GM19452 (cell line): Measurements from ENCODE around the gene LHFPL3.

ENCODE experiments used
- ATAC-seq: cut with Tn5 transposase; IDR thresholded peaks from one replicate; pipeline ENCODE4 v1.9.1; 2021; ENCODE audit not compliant: unreplicated experiment

Gene LHFPL3

DNA sequence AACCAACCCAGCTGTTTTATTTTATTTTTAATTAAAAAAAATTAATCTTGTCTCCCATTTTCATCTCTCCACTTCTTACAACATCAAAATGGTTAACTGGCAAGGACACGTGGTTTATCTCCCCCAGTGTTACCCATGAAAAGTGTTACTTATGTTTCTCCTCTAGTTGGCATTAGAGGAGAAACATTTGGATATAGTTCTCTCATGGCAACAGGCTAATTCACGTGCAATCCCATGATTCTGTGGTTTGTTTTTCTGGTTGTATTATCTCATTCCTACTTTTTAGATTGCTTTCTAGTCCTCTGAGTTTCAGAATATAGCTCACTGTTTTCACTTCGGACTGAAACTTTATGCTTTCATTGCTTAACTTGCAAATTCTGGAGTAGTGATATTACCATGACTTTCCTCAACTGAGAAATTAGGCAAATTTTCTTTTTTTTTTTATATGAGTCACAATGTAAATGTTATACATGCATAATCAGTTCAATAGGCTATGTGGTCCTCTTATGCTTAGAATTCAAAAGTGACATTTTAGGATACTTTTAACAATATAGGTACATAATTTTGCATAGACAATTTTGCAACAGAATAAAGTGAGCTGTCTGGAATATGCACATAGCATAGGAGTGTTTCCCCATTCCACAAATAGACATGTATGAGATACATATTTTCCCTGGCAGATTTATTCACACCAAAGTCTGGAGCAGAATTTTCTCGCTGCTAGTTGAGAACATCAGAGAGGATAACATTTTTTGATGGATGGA is 43.0 kb downstream of the LHFPL3 start:
- no peak for ATAC-seq

DNA sequence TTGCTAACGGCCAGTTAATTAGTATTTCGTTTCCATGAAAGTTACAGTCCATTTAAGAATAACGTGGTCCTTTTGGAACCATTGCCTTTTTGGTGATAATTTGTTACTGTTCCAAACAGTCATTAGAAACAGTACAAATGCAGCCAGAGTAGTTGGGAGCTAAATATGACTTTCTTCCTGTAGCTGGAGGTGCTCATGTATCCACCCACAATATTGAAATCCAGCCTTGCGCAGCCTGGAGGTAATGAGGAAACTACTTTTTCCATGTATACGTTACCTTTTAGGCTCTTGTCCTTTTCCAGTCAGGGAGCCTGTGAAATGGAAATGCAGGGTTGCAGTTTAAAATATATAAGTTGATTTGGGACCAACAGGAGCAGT is 43.6 kb downstream of the LHFPL3 start:
- ATAC-seq: no peak

DNA sequence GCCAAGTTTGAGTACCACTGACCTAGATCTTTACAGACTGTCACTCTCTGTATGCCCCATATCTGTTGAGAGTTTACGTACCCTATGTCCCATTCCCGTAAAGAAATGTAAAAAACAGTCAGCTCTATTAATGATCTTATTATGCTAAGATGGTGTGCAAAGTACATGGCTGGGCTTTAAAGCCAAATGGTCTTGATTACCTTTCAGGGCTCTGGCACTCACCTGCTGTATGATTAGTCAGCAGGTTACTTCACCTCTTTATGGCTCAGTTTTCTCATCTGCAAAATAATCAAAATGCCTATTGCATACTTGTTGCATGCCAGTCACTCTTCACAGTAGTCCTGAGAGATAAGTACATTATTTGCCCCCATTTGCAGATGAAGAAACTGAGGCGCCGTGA is 54.2 kb downstream of the LHFPL3 start:
- no peak for ATAC-seq

DNA sequence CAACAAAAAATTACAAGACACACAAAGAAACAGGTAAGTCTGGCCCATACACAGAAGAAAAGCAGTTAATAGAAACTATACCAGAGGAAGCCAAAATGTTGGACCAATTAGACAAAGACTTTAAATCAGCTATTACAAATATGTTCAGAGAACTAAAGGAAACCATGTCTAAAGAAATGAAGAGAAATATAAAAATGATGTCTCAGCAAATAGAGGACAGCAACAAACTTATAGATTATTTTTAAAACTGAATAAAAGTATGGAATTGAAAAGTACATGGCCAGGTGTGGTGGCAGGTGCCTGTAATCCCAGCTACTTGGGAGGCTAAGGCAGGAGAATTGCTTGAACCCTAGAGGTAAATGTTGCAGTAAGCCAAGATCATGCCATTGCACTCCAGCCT is 58.5 kb downstream of the LHFPL3 start:
- ATAC-seq: no peak

DNA sequence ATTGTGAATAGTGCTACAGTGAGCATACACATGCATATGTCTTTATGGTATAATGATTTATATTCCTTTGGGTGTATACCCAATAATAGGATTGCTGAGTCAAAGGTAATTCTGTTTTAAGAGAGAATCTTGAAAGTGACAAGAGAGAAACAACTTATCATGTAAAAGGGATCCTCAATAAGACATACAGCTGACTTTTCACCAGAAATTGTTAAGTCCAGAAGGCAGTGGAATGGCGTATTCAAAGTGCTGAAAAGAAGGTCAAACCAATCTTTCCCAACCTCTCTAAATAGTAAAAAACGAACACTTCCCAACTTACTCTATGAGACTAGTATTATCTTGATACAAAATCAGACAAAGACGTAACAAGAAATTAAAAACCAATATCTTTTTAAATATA is 59.8 kb downstream of the LHFPL3 start:
- ATAC-seq: no peak

DNA sequence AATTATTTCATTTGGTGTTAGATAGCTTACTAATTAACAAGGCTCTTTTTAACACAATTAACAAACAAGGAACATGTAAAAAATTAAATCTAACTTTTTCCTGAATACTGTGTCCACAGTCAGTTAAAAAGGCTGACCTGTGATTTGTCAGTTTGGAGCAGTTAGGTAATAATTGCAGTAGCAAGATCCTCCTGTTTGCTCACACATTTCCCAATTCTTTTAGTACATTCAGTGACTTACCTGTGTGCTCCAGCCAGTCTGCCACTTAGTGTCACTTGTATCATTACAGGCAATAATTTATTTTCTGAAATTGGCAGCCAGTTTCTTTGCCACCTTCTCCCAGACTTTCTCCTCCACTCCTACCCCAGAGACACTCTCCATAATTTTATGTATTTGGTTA is 66.8 kb downstream of the LHFPL3 start:
- ATAC-seq: no peak

DNA sequence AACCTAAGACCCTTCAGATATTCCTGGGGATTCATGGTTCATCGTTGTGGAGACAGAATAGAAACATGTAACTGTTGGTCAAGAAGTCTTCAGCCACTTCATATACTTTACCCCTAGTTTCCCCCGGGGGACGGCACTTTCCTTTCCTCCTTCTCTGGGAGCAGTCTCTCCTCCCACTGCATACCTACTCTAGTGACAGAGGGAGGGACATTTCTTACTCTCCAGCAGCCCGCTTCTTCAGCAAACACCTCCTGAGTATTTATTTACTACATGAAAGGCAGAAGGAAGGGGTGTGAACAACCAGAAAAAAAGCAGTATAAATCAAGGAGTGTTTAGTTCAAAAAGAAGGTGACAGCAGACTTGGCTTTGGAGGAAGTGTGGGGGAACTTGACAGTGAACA is 69.0 kb downstream of the LHFPL3 start:
- no peak for ATAC-seq

DNA sequence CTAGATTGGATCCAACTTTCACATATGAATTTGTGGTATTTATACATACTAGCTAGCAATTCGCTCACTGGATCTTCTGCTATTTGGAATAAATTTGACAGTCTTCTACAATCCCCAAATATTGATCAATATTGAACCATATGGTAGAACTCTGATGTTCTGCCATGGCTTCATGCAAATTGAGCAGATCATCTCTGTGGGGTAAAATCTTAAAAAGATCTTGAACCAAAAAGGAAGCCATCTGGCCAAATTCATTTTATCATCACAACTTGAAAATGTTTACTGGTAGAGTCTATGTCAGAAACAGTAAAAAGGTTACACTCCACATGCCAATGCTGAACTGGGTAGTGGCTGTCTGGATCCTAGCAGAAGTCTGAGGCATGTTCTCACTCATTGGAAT is 80.0 kb downstream of the LHFPL3 start:
- ATAC-seq: no peak

DNA sequence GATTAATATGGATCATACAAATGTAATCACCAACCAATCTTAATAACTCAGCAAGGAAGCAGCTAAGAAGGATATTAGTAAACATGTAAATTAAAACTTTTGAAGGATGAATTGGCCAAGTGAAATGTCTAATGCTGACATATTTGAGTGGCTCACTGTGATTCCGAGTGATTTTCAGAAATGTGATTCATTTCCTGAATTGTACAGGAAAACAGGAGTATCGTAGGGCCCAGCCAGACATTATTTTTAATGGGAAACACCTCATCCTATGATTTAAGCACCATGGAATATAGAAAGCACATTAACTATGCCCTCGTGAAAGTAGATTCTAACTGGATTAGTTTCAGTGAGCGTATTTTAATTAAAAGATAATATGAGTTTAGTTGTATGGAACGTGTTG is 82.3 kb downstream of the LHFPL3 start:
- ATAC-seq: no peak

DNA sequence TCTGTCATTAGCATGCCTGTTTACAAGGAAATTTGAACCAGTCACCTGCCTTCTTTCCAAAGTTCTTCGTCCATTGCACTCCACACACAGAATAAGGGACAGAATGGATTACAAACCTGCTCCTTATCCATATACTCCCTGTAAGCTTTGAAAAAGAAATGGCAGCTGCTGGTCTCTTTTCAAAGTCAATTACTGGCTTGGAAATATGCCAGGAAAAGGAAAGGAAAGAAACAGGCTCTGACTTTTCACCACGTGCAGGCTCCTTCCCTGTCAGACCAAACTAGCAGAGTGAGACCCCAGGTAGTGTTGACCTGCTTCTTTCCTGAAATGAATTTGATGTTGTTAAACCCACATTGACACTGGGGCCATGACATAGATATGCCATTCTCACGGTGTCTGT is 84.5 kb downstream of the LHFPL3 start:
- ATAC-seq: no peak

DNA sequence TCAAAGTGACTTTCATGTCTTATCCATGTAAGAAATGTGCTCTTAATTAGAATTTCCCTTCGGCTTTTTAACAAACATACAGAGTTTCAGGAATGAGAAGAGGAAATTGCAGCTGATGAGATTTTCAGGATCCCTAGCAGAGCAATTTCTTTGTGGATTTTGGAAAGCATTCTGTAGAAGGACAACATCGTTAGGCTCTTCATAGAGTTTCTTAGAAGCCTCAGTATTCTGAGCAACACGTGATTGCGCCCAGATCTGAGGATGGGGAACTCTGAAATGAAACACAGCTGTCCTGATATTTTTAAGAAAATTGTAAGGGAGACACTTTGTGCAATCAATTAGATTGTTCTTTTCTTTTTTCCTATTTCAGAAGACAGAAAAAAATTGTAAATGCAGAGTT is 85.8 kb downstream of the LHFPL3 start:
- ATAC-seq: no peak

DNA sequence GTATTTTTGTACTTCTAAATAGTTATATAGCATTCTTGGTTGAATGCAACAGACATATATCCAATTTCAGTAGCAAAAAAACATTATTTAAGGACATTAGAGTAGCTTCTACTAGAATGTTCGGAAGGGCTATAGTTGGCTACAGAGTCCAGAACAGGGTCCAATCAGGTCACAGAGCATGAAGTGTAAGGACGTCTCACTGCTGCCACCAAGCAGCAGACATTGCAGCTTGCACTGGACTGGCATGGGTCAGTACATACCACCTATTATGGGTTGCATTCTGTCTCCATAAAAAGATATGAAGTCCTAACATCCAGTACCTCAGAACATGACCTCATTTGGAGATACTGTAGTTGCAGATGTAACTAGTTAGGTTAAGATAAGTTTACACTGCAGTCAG is 87.3 kb downstream of the LHFPL3 start:
- no peak for ATAC-seq

DNA sequence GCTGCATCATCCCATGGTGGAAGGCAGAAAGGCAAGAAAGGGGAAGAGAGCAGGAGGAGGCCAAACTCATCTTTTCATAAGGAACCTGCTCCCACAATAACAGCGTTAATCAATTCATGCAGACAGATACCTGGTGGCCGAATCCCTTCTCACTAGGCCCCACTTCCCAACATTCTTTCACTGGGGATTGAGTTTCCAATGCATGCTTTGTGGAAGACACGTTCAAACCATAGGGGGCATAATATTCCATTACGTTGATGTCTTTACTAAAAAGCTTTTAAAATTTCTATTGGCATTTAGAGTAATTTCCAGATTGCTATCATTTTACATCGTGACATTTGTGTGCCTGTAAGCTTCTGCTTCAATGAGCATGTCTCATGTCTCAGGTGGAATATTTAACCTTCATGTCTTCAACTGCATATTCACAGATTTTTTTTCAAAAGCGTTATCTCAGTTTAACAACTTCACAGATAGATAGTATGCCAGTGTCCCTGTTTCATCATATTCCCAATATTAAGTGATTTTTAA is 88.5 kb downstream of the LHFPL3 start:
- ATAC-seq: no peak

DNA sequence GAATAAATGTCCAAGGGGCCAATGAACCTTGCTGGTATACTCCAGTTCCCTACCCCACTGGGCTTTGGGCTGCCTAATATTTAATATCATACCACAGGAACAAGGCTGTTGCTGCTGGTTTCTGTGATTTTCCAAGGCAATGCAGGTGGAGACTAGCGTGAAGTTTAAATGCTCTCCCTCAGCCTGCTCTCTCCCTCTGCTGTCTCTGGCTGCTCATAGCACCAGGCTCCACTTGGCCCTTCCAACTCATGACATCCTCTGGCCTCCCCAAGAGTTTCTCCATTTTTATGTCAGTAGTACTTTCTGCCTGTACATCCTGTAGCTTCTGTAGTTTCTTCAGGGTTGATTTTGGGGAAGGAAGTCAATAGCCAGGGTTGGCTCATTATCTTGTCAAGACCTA is 103.5 kb downstream of the LHFPL3 start:
- ATAC-seq: no peak

DNA sequence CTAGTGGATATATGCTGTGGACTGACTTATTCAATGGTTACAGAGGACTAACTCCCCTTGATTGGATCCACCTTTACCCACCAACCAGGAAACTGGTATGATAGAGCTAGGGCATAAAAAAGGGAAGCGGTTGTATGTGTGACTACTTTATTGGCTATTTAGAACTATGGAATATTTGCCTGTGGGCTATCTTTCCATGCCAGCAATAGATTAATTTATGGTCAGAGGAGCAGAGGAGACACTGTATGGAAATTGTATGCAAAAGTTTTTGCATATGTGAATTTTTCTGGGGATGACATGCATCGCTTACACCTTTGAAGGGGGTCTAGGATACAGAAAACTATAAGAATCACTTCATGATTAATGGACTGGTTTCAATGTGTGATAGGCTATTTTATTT is 105.7 kb downstream of the LHFPL3 start:
- ATAC-seq: no peak

DNA sequence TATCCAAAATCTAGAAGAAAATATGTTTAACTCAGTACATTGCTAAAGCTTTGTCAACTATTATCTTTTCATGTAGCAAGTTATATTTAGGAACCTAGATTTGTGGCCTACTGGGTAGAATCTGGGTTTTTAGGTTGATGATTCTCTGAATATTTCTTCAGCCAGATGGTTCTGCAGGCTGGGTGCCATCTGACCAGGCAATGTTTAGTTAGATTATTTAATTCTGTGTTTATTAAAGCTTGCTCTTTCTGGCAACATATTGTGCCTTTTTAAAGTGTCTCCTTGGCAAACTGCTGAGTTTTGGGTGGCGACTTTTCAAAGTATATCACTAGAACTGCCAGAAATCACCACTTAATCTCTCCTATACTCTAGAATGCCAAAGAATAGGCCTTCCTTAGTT is 114.1 kb downstream of the LHFPL3 start:
- no peak for ATAC-seq

DNA sequence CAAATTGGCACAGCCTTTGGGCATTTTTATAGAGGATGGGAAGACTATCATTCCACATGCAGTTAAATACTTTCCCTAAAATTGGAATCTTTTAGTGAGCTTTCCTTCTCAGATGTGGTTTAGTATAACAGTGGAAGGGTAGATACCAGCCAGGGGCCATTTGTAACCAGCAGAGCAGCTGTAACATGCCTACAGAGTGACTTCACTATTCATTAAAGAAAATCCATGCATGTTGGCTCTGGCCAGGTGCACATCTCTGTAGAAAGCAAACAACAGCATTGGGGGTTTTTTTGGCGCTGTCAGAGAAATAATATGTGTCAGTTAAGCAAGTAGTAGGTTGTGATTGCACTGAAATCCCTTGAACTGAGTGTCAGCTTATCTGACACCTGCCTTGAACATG is 115.6 kb downstream of the LHFPL3 start:
- ATAC-seq: no peak

DNA sequence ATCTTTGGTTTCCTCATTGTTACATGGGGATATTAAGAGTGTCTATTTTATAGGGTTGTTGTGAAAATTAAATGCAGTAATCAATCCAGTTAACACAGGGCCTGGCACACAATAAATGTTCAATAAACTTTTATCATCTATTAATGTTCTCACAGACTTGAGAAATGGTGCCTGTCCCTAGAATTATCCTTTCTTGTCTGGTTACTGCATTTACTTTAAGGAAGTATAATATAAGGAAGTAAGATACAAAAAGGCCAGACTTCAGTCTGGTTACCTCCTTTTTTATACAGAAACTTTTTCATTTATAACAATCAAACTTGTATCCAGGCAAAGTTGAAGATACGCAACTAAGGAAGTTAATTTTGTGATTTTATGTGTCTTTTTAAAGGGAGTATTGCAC is 117.0 kb downstream of the LHFPL3 start:
- no peak for ATAC-seq

DNA sequence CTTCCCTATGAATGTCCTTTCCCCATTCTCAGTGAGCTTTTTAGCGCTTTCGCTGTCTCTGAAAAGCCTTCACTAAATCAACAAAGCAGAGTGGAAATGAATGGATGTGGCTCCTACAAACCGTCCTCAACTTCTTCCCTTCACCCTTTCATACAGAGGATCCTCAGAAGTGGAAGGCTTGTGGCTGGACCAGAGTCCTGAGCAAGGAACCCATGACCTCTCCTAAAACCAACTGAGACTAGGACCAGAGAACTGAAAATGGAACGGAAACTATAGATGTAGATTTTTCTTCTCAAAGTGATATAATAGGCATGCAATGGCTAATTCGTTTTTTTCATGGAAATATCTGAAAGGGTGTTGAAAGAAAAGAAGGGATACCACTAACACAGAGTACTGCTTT is 122.5 kb downstream of the LHFPL3 start:
- ATAC-seq: no peak

DNA sequence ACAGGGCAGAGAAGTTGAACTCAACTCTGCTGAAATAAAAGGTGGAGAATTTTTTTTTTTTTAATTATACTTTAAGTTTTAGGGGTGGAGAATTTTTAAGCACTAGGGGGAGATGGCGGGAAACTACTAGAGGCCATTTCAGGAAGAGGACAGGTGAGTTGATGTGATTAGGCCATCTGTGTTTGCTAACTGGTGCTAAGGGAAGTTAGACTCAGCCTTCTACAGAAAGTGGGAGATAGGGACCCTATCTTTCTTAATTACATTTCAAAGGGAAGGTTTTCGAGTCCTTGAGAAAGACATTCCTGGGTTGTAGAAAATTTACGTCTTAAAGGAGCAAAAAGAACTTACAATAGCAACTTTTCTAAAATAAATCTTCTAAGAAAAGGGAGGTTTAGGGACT is 124.8 kb downstream of the LHFPL3 start:
- no peak for ATAC-seq

DNA sequence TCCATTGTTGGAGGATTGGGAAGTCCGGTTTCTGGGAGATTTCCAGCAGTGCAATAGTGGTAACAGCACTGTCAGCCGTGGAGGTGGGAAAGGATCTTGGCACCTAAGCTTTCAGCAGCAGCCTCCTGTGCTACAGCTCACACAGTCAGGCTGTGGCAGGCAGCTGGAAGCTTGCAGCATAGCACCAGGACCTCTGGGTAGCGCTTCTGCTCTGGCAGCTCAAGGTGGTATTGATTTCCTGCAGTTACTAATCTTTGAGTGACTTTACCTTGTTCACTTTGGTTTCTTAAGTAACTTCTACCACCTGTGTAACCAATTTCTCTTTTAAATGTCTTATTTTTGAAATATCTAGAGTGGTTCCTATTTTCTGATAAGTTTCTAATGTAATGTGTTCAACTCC is 130.5 kb downstream of the LHFPL3 start:
- ATAC-seq: no peak

DNA sequence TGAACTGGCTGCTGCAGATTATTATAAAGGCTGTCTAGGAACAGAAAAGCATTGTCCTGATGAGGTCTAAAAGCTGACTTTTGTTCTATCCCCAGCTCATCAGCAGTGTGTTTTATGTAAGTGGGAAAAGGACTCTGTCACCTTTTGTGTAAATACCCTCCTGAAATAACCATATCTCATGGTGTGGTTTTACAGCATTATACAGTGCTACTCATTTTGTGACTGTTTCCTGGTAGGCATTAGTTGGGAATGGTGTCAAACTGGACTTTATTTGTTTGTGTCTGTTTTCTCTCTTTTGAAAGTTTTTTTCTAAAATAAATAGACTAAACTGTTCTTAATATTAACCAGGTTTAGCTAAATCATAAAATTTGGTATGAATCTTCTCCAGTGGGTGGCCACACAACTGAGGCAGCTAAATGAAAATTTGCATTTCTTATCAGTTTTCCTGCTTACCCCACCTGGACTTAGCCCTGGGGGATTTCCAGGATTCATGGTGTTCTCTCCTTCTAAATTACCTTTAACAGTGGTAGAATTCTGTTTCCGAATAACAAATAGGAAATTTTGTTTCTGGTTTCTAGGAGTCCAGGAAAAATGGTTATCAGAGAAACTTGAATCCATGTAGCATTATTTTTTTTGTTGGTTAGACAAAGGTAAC is 140.9 kb downstream of the LHFPL3 start:
- no peak for ATAC-seq

DNA sequence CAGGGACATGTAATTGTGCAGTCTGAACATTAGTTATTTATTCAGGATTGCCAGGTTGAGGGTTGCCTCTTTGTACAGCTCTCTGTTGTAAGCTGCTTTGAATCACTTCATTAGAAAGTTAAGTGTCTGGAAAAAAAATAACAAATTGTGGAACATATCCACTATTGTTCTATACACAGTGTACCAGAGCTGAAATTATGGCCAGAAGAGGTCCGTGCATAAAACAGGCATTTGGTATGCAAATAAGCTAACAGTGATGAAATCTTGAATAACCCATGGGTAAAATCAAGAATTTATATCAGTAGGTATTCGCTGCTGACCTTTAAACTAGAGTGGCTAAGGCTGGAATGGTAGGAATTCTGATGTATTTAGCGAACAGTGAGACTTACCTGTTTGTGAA is 152.1 kb downstream of the LHFPL3 start:
- no peak for ATAC-seq
